MM.1S (cell line): ENCODE data around the gene SMC6.

Experiments used
- EZH2 ChIP-seq: fragments of 300-600 bp; sonication (generic); optimal IDR thresholded peaks from 2 replicates; pipeline ENCODE3; 2017; ENCODE audit warnings: low read depth, mild to moderate bottlenecking, antibody characterized with exemption, low read length, mixed read lengths
- EZH2phosphoT487 ChIP-seq: fragments of 300-600 bp; sonication (generic); IDR thresholded peaks from 2 replicates; pipeline ENCODE4 v1.6.1; 2018; ENCODE audit warnings: antibody characterized with exemption, low read length
- TF ChIP-seq, protein P1 (sequence below): fragments of 300-600 bp; sonication (generic); IDR thresholded peaks from 2 replicates; pipeline ENCODE4 v1.5.1; 2016; ENCODE audit warnings: antibody characterized with exemption, low read length, mixed read lengths

DNA sequence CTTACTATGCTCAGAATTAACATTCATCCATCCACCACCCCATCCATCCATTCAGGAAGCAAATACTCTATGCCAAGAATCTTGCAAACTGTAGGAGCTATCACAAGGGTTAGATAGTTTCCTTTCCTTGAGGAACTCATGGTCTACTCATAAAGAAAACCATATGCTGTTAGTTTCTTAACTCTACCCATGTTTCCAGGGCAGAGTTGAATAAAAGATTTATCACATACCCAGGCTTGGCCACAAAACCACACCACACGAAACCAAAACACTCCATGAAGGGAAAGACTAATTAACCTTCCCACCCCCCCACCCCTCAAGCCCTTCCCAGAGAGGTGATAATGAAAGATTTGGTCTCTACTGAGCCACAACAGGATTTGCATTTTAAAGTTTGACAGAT is 38.9 kb upstream of the SMC6 start:
- TF ChIP-seq, protein P1, sequence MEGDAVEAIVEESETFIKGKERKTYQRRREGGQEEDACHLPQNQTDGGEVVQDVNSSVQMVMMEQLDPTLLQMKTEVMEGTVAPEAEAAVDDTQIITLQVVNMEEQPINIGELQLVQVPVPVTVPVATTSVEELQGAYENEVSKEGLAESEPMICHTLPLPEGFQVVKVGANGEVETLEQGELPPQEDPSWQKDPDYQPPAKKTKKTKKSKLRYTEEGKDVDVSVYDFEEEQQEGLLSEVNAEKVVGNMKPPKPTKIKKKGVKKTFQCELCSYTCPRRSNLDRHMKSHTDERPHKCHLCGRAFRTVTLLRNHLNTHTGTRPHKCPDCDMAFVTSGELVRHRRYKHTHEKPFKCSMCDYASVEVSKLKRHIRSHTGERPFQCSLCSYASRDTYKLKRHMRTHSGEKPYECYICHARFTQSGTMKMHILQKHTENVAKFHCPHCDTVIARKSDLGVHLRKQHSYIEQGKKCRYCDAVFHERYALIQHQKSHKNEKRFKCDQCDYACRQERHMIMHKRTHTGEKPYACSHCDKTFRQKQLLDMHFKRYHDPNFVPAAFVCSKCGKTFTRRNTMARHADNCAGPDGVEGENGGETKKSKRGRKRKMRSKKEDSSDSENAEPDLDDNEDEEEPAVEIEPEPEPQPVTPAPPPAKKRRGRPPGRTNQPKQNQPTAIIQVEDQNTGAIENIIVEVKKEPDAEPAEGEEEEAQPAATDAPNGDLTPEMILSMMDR = no peak
- TF ChIP-seq EZH2phosphoT487 (no peak), EZH2 (no peak)
